NB4 (cell line): ENCODE measurements around the gene DLG2.
"Not testable (repeated sequence)": the region's sequence is repeated elsewhere in the genome, so short reads cannot be mapped to it uniquely, and the experiment has no call there.

Experiments
- DNase-seq: peaks from one replicate; pipeline ENCODE4 v3.0.0; 2010; ENCODE audit warnings: low read depth
- H3K4me3 ChIP-seq: one replicate; pipeline ENCODE4 v1.5.1; 2011; ENCODE audit warnings: mild to moderate bottlenecking, low read depth, low read length, moderate library complexity
- CTCF ChIP-seq: IDR thresholded peaks from one replicate; pipeline ENCODE4 v1.5.1; 2012; ENCODE audit warnings: low read depth, low read length
- MAX ChIP-seq: IDR thresholded peaks from 2 replicates; pipeline ENCODE4 v1.6.1; 2011; ENCODE audit warnings: low read depth, low read length
- MYC ChIP-seq: IDR thresholded peaks from 2 replicates; pipeline ENCODE4 v1.6.1; 2011; ENCODE audit warnings: low read depth, low read length
- POLR2A ChIP-seq: IDR thresholded peaks from 2 replicates; pipeline ENCODE4 v1.6.1; 2011; ENCODE audit warnings: mild to moderate bottlenecking; ENCODE audit not compliant: insufficient read length; ENCODE audit errors: extremely low read depth

Gene DLG2

GRCh38 chr11:84990141-84990540, 637.0 kb downstream of the DLG2 start:
- no peak for TF ChIP-seq POLR2A
- no peak for TF ChIP-seq MAX
- no peak for TF ChIP-seq MYC
- TF ChIP-seq CTCF, result no peak
- H3K4me3 ChIP-seq, result no peak overlapping the region
- no peak for DNase-seq

- DNase-seq, H3K4me3 ChIP-seq: not testable (repeated sequence)
These were observed 639.4 kb downstream of the DLG2 start for GRCh38 chr11:84987686-84988187.

GRCh38 chr11:84981301-84981700, 645.8 kb downstream of the DLG2 start:
- TF ChIP-seq MYC (no peak), CTCF (no peak), MAX (no peak), POLR2A (no peak)
- H3K4me3 ChIP-seq, result no peak overlapping the region
- no peak for DNase-seq

GRCh38 chr11:84969103-84969502, 658.0 kb downstream of the DLG2 start:
- DNase-seq, result no peak
- no peak overlapping the region for H3K4me3 ChIP-seq
- no peak for TF ChIP-seq MYC
- no peak for TF ChIP-seq MAX
- no peak for TF ChIP-seq POLR2A
- TF ChIP-seq CTCF, result no peak

GRCh38 chr11:84965484-84965883, 661.7 kb downstream of the DLG2 start:
- no peak for DNase-seq
- TF ChIP-seq MYC (no peak), POLR2A (no peak), MAX (no peak), CTCF (no peak)
- H3K4me3 ChIP-seq, result no peak overlapping the region

GRCh38 chr11:84963240-84963639, 663.9 kb downstream of the DLG2 start:
- no peak overlapping the region for H3K4me3 ChIP-seq

More at GRCh38 chr11:84963240-84963639, 663.9 kb downstream of the DLG2 start:
- no peak for DNase-seq
- TF ChIP-seq POLR2A, result no peak
- TF ChIP-seq CTCF, result no peak
- TF ChIP-seq MYC, result no peak
- no peak for TF ChIP-seq MAX
